Skeletal muscle satellite cell (primary cell): Measurements from ENCODE around the gene IDH3G.

Source experiments
- H3K27me3 ChIP-seq: 2 replicates; pipeline ENCODE4 v1.7.0; 2013; ENCODE audit warnings: low read length; ENCODE audit not compliant: control insufficient read depth, insufficient read depth
- H3K36me3 ChIP-seq: 2 replicates; pipeline ENCODE4 v1.7.0; 2013; ENCODE audit warnings: mild to moderate bottlenecking, control low read depth, low read length; ENCODE audit not compliant: insufficient read depth
- H3K4me1 ChIP-seq: 2 replicates; pipeline ENCODE4 v1.7.0; 2013; ENCODE audit warnings: low read length; ENCODE audit not compliant: control insufficient read depth, insufficient read depth
- H3K4me2 ChIP-seq: 2 replicates; pipeline ENCODE4 v1.7.0; 2013; ENCODE audit warnings: mild to moderate bottlenecking, low read length
- H3K4me3 ChIP-seq: 2 replicates; pipeline ENCODE4 v1.7.0; 2013; ENCODE audit warnings: low read length
- H3K9ac ChIP-seq: 2 replicates; pipeline ENCODE4 v1.7.0; 2013; ENCODE audit warnings: mild to moderate bottlenecking, low read depth, low read length, moderate library complexity
- H3K9me3 ChIP-seq: replicated peaks from 2 replicates; pipeline ENCODE4 v1.7.0; 2013; ENCODE audit warnings: mild to moderate bottlenecking, control low read depth, low read length

The IDH3G gene

GRCh38 chrX:153767674-153768055 lies 26.5 kb downstream of the IDH3G start:
- Histone ChIP-seq H3K36me3 (no peaks in the 10 kb centered on the region), H3K4me1 (peaks cover 2% of the 10 kb centered on the region), H3K4me3 (no peak overlapping the region), H3K9ac (no peak overlapping the region), H3K9me3 (no peaks in the 10 kb centered on the region), H3K27me3 (no peaks in the 10 kb centered on the region), H3K4me2 (no peak overlapping the region)

- no peaks in the 10 kb centered on the region for H3K36me3 ChIP-seq
- peaks cover 2% of the 10 kb centered on the region for H3K4me1 ChIP-seq
- peak overlapping the region; percentile 24 for H3K4me3 ChIP-seq
- H3K4me2 ChIP-seq, result peak overlapping the region; percentile 82
- no peaks in the 10 kb centered on the region for H3K9me3 ChIP-seq
- H3K27me3 ChIP-seq, result no peaks in the 10 kb centered on the region
- H3K9ac ChIP-seq, result no peak overlapping the region
Measured at GRCh38 chrX:153766871-153767673, 27.1 kb downstream of the IDH3G start.

DNA sequence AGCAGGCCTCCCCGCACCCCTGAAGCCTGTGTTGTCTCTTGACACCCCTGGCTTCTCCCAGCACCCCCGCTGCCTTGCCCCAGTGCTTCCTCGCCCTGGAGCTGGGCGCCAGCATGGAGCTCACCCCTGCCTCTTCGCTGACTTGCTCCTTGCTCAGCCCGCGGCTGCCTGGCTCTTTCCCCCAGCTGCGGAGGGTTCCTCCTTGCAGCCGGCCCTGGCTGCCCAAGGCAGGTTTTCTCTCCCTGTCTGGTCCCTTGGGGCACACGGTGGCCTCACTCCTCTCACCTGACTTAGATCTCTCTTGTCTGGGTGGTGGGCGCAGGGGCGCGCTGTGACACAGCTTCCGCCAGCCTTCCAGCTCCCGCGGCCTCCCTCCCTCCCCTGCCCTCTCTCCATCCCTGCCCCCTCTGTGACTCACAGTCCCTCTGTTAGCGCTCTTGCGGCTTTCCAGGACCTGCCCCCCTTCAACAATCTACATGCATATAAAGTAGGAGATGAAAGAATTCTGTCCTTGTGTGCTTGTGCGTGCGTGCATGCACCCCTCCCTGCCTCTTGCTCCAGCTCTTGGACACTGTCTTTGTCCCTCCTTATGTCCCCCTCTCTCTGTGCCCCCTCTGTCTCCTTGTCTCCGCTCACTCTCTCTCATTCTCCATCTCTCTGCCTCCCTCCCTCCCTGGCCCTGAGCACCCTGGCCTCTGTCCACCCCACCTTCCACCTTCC lies 27.9 kb downstream of the IDH3G start:
- H3K4me2 ChIP-seq, result peak overlapping the region; percentile 82
- peak overlapping the region; percentile 52 for H3K9ac ChIP-seq
- peak overlapping the region; percentile 68 for H3K4me3 ChIP-seq
- no peaks in the 10 kb centered on the region for H3K36me3 ChIP-seq
- no peaks in the 10 kb centered on the region for H3K27me3 ChIP-seq
- H3K4me1 ChIP-seq, result peaks cover 2% of the 10 kb centered on the region
- H3K9me3 ChIP-seq, result no peaks in the 10 kb centered on the region

GRCh38 chrX:153765138-153766079 lies 28.8 kb downstream of the IDH3G start:
- H3K9me3 ChIP-seq, result no peaks in the 10 kb centered on the region
- H3K9ac ChIP-seq, result peak overlapping the region; percentile 52
- H3K4me2 ChIP-seq, result peak overlapping the region; percentile 82
- H3K4me1 ChIP-seq, result peaks cover 2% of the 10 kb centered on the region
- no peaks in the 10 kb centered on the region for H3K36me3 ChIP-seq
- peak overlapping the region; percentile 68 for H3K4me3 ChIP-seq
- H3K27me3 ChIP-seq, result no peaks in the 10 kb centered on the region

GRCh38 chrX:153764786-153765137 lies 29.4 kb downstream of the IDH3G start:
- H3K9me3 ChIP-seq, result no peaks in the 10 kb centered on the region
- peak overlapping the region; percentile 52 for H3K9ac ChIP-seq
- peaks cover 2% of the 10 kb centered on the region for H3K4me1 ChIP-seq
- H3K36me3 ChIP-seq, result no peaks in the 10 kb centered on the region
- no peaks in the 10 kb centered on the region for H3K27me3 ChIP-seq
- H3K4me2 ChIP-seq, result peak overlapping the region; percentile 82
- H3K4me3 ChIP-seq, result peak overlapping the region; percentile 68

DNA sequence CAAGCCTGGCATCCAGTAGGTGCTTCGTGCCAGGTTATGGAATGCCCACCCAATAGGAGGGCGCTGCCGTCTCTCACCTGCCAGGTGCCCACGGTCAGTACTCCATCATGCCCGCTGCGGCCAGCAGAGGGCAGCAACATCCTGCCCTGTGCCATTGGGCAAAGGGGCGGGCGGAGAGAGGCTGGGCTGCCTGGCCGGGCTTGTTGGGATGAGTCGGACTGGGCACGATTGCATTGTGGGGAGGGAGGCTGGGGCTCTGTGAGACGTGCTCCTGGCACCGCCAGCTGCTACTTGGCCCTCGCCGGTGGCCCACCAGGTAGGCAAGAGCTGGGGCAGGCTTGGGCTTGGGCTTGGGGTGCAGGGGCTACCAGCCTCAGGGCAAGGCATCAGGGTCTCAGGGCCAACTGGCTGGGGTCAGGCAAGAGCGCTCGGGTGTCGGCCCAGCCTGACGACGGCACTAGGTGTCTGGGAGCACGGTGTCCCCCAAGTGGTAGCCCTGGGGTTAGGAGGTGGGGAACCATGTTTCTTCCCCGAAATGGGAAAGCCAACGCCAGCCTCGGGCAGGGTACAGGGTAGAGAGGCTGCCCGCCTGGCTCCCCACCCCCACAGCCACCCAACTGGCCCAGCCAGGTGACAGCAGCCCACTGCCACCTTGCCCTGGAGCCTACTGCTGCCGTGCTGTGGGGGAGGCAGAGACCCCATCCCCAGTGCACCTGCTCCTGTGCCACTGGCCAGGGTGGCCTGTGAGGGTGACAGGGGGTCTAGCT lies 30.0 kb downstream of the IDH3G start, which contains the start of gene PLXNB3:
TSS of gene PLXNB3 (plus strand) at position 261 of the 767 bp plus-strand sequence. CDS start 1,287 bp downstream, outside the sequence.
- Histone ChIP-seq H3K9me3 (no peaks in the 10 kb centered on the region), H3K27me3 (no peaks in the 10 kb centered on the region), H3K4me3 (peak within 1 kb of the TSS; percentile 68), H3K9ac (peak within 1 kb of the TSS; percentile 52), H3K4me2 (peak within 1 kb of the TSS; percentile 82), H3K36me3 (no peaks in the 10 kb centered on the region), H3K4me1 (peaks cover 2% of the 10 kb centered on the region)

DNA sequence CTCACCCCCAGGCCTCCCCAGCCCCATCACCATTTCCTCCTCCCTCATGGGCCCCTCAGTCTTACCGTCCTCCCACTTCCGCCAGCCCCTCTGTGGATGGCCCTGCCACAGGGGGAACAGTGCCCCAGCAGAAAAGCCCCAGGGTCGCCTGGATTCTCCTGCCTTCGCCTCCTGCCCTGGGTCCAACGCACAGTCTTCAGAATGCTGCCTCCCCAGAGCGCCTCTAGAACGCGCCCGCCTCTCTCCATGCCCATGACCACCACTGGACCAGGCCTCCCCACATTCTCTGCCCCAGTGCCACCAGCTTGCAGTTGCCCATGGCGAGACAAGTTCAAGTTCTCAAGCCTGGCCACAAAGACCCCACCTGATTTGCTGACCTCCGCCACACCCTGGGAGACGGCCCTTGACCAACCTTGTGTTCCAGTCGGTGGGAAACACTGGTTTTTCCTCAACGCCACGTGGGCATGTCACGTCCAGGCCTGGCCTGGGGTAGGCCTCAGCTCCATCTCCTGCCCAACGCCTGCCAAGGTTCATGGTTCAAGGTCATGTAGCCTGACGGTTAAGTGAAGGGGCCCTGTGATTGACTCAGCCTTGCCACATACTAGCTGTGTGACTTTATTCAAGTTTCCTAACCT lies 30.8 kb downstream of the IDH3G start:
- Histone ChIP-seq H3K4me3 (no peak overlapping the region), H3K36me3 (no peaks in the 10 kb centered on the region), H3K27me3 (no peaks in the 10 kb centered on the region), H3K9ac (no peak overlapping the region), H3K9me3 (no peaks in the 10 kb centered on the region), H3K4me1 (peaks cover 2% of the 10 kb centered on the region), H3K4me2 (no peak overlapping the region)

DNA sequence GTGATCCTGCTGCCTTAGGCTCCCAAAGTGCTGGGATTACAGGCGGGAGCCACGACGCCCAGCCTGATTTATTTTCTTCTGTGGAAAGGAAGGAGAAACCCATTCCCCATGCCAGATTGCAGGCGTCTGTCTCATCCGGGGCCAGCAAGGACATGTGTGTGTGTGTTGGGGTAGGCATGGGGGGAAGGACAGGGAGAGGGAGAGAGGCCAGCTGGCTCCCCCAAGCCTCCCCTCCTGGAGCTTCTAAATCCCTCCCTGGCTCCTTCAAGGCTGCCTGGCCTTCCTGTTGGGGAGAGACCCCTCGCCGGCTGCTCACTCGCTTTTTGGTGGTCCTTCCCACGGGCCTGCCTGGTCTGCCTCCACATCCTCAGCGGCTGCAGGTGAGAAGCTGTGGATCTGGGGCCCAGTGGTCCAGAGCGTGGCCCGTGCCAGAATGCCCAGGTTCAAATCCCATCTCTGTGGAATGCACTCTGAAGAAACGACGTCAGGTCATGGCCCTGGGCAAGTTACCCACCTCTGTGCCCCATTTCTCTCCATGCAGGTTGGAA lies 31.5 kb downstream of the IDH3G start:
- H3K4me2 ChIP-seq, result no peak overlapping the region
- H3K27me3 ChIP-seq, result no peaks in the 10 kb centered on the region
- no peaks in the 10 kb centered on the region for H3K9me3 ChIP-seq
- no peak overlapping the region for H3K9ac ChIP-seq
- H3K4me3 ChIP-seq, result no peak overlapping the region
- H3K36me3 ChIP-seq, result no peaks in the 10 kb centered on the region
- H3K4me1 ChIP-seq, result peaks cover 2% of the 10 kb centered on the region

GRCh38 chrX:153761863-153762262 lies 32.3 kb downstream of the IDH3G start:
- Histone ChIP-seq H3K36me3 (no peaks in the 10 kb centered on the region), H3K9me3 (no peaks in the 10 kb centered on the region), H3K4me1 (peaks cover 2% of the 10 kb centered on the region), H3K4me3 (no peak overlapping the region), H3K27me3 (no peaks in the 10 kb centered on the region), H3K4me2 (no peak overlapping the region), H3K9ac (no peak overlapping the region)

- Histone ChIP-seq H3K4me1 (no peaks in the 10 kb centered on the region), H3K27me3 (no peaks in the 10 kb centered on the region), H3K4me3 (no peak overlapping the region), H3K36me3 (no peaks in the 10 kb centered on the region), H3K9ac (no peak overlapping the region), H3K9me3 (no peaks in the 10 kb centered on the region), H3K4me2 (no peak overlapping the region)
Measured at GRCh38 chrX:153755136-153755535, 39.0 kb downstream of the IDH3G start.
